GM10266 (cell line): ENCODE data around the gene HIVEP3.

Source experiments
- DNase-seq: peaks from one replicate; pipeline ENCODE4 v3.0.0; 2012; ENCODE audit errors: extremely low spot score
- CTCF ChIP-seq: IDR thresholded peaks from 2 replicates; pipeline ENCODE4 v1.5.1; 2012; ENCODE audit warnings: mild to moderate bottlenecking, low read depth; ENCODE audit not compliant: control insufficient read depth, insufficient read depth; ENCODE audit errors: missing control alignments

HIVEP3 gene

GRCh38 chr1:41547336-41547735 lies 371.4 kb downstream of the HIVEP3 start:
- TF ChIP-seq CTCF: no peak
- no peak for DNase-seq

- DNase-seq: no peak
- no peak for TF ChIP-seq CTCF
These were observed 371.9 kb downstream of the HIVEP3 start for GRCh38 chr1:41546833-41547135.

GRCh38 chr1:41545996-41546832 lies 372.5 kb downstream of the HIVEP3 start:
- no peak for DNase-seq
- no peak for TF ChIP-seq CTCF

GRCh38 chr1:41542196-41542930 lies 376.4 kb downstream of the HIVEP3 start:
- no peak for DNase-seq
- TF ChIP-seq CTCF: no peak

GRCh38 chr1:41541592-41541952 lies 377.1 kb downstream of the HIVEP3 start:
- DNase-seq: no peak
- no peak for TF ChIP-seq CTCF

- DNase-seq: no peak
- TF ChIP-seq CTCF: no peak
These were observed 377.7 kb downstream of the HIVEP3 start for GRCh38 chr1:41540886-41541591.

- no peak for DNase-seq
- TF ChIP-seq CTCF: no peak
These were observed 378.7 kb downstream of the HIVEP3 start for GRCh38 chr1:41539999-41540398.
